ENCODE measurements around the gene NPIPA3. TPM values are rescaled to one million over a fixed set of nuclear protein-coding genes. Genes with fewer than 3 reads are reported as not detected.
A peak's percentile ranks its signal among the peaks of the same experiment; 100 is the strongest.
"Not testable (repeated sequence)": the region's sequence is repeated elsewhere in the genome, so short reads cannot be mapped to it uniquely, and the experiment has no call there.

NPIPA3 gene
- total RNA-seq: under 1 TPM in 1 of 2 experiments, not detected in 1; 0.50 TPM

DNA sequence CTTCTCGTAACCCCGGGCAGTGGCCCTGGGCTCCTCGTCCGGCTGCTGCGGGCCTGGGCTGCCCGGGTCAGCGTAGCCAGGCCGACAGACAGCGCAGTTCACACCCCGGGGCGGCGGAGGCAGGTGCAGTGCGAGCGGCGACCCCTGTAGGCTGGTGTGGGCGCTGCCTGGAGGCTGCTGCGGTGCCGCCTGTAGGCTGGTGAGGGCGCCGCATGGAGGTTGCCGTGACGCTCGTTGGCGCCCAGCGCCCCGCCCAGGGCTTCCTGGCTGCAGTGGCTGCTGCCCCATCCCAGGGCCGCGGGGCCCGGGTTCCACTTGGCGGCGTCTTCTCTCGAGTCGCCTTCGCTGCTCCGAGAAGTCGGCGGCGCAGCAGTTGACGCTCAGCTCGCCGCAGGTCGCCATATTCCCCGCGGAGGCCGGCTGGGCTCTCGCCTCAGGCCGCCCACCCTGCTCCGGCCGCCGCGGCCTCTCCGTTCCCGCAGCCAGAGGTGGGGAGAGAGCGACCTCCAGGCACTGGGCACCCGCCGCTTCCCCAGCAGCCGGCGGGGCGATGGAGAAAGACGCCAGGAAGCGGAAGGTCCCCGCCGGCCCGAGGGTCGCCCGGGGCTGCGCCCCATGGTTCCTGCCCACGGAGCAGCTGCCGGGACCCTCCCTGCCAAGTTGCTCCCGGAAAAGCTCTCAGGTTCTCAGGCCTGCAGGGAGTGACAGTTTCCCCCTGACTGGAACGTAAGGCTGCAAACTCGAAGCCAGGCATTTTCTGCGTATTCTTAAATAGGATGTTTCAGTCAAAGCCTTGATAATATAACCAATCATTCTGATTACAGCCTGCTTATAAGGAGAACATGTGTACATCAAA lies at the start of gene NPIPA3:
NPIPA3 (plus strand) TSS at position 256 of the 856 bp plus-strand sequence. CDS start 5,533 bp downstream, outside the sequence.
- H3K27me3 Mint-ChIP-seq; H3K27ac Mint-ChIP-seq; H3K36me3 Mint-ChIP-seq; CTCF ChIA-PET; DNase-seq; H3K9me3 Mint-ChIP-seq (ENCODE audit: low read depth); H3K4me1 Mint-ChIP-seq; H3K4me3 Mint-ChIP-seq: not testable (repeated sequence)
- peak; percentile 100 for ATAC-seq

DNA sequence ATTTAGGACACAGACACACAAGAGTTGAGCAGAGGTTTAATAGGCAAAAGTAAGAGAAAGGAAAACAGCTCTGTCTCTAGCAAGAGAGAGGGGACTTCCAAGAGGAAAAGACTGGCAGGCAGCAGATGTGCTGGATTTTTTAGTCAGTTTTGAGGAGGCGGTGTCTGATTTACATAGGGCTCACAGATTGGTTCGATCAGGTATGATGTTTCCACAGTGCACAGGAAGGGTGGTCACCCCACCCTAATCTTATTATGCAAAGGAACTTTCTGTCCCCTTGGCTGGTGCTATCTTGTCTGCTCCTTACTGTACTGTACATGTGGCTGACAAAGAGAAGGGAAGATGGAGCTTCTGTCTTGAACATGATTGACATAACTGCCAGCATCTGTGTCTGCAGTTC lies 45.1 kb upstream of the NPIPA3 start:
- CTCF ChIA-PET: no interaction called here
- Mint-ChIP-seq H3K4me1 (peaks cover 2% of the 10 kb centered on the region), H3K9me3 (ENCODE audit: low read depth) (no peaks in the 10 kb centered on the region), H3K27ac (peak overlapping the region; percentile 68), H3K36me3 (peaks cover 43% of the 10 kb centered on the region), H3K4me3 (no peak overlapping the region), H3K27me3 (no peaks in the 10 kb centered on the region)
- no peak for DNase-seq
- no peak for ATAC-seq

DNA sequence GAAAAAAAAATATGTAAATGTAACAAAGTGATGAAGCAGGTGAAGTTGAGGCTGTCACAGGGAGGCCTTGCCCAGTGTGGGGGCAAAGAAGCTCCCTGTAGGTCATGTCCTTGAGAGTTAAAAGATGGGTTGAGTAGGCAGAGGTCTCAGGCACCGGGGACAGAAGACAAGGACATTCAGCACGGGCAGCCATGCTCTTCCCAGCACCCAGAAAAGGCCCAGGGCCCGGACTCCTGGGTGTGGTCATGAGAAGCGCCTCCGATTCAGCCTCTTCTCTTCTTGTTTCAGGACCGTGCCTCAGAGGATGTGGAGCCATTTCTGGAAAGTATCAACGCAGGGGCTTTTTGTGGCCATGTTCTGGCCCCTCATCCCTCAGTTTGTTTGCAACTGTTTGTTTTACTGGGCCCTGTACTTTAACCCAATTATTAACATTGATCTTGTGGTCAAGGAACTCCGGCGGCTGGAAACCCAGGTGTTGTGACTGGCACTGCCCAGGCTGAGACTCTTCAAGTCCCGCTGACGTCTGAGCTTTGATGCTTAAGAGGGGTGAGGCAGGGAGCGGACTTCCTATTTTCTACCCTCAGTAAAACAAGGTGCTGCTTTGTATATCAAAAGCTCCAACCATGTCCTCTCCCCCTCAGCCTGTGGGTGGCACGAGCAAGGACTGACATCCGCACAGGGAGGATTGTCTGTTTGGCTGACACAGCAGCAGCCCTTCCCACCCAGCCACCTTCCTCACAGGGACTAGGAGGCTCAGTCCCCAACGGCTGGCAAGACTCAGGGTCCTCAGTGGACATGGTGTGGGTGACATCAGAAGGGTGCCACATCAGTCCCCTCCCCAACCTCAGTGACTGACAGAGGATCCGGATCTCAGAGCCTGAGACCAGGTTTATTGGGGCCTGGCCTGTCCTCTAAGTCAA lies 35.6 kb upstream of the NPIPA3 start:
- Mint-ChIP-seq H3K4me3 (no peak overlapping the region), H3K4me1 (peaks cover 5% of the 10 kb centered on the region), H3K9me3 (ENCODE audit: low read depth) (no peaks in the 10 kb centered on the region), H3K27me3 (no peaks in the 10 kb centered on the region), H3K27ac (no peak overlapping the region), H3K36me3 (peaks cover 58% of the 10 kb centered on the region)
- CTCF ChIA-PET: no interaction called here
- ATAC-seq (no peak), DNase-seq (no peak)

DNA sequence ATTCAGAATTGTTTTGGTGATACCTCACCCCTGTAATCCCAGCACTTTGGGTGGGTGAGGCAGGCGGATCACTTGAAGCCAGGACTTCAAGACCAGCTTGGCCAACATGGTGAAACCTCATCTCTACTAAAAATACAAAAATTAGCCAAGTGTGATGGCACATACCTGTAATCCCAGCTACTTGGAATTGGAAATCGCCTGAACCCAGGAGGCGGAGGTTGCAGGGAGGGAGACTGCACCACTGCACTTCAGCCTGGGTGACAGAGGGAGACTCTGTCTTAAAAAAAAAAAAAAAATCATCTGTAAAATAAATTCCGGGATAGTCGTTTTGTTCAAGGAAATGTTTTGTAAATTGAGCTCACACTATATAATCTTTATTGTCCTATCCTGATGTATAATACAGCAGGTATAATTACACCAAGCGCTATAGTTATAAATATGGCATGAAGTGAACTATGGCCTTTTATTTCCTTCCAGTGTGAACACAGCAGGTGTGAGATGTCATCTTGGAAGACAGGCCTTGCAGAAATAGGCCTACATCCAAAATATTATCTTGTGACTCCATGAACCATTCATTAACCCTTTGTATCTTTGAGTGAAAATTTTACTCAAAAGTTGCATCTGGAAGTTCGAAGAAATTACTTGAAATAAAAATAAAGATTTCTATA lies 34.5 kb upstream of the NPIPA3 start:
- Mint-ChIP-seq H3K4me3 (no peak overlapping the region), H3K27ac (no peak overlapping the region), H3K36me3 (peaks cover 55% of the 10 kb centered on the region), H3K4me1 (peaks cover 9% of the 10 kb centered on the region), H3K27me3 (no peaks in the 10 kb centered on the region), H3K9me3 (ENCODE audit: low read depth) (no peaks in the 10 kb centered on the region)
- DNase-seq (no peak), ATAC-seq (no peak)
- CTCF ChIA-PET: no interaction called here

DNA sequence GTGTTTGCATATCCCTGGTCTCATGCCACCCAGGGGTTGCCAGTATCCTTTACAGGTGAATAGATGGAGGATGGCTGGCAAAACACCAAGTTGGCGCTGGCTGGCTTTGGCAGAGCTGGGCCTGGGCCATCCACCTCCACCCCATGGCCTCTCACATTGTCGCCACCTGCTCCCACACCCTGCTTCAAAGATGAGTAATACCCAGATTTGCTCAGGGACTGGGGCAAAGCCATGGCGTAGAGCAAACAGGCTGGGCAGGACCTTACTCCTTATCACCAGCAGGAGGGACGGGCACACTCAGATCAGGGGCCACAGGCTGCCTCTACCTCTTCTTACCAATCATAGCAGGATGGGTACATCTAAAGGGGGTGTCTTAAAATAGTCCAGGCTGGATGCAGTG lies 33.4 kb upstream of the NPIPA3 start:
- Mint-ChIP-seq H3K4me3 (no peak overlapping the region), H3K27me3 (no peaks in the 10 kb centered on the region), H3K36me3 (peaks cover 45% of the 10 kb centered on the region), H3K4me1 (peaks cover 10% of the 10 kb centered on the region), H3K27ac (no peak overlapping the region), H3K9me3 (ENCODE audit: low read depth) (no peaks in the 10 kb centered on the region)
- CTCF ChIA-PET: no interaction called here
- DNase-seq (no peak), ATAC-seq (no peak)

DNA sequence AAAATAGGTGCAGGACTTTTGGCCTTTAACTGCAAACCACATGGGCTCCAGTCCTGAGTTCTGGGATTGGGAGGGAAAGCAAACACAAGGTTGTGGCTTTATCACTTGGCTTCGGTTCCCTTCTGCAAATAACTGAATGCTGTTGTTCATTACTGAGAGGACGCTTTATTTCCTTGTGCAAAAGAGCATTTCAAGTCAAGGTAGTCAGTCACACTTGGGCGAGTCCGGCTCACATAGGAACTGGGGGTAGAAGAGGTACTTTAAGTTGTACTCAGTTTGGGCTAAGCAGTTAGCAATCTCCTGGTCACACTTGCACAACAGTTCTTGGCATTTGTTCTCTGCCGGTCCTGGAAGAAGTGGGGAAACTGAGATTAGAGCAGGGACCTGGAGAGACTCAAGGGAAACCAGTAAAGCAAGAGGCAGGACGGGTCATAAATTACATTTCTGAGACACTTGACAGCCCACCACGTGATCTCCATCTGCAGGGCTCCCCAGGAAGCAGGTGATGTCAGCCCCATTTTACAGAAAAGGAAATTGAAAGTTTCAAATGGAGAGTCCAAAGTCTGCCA lies 30.7 kb upstream of the NPIPA3 start:
- no peak overlapping the region for H3K4me3 Mint-ChIP-seq
- no peaks in the 10 kb centered on the region for H3K27me3 Mint-ChIP-seq
- H3K27ac Mint-ChIP-seq: no peak overlapping the region
- no peaks in the 10 kb centered on the region for H3K9me3 Mint-ChIP-seq (ENCODE audit: low read depth)
- DNase-seq: peak; percentile 54
- peaks cover 22% of the 10 kb centered on the region for H3K36me3 Mint-ChIP-seq
- H3K4me1 Mint-ChIP-seq: peaks cover 10% of the 10 kb centered on the region
- CTCF ChIA-PET: no interaction called here
- peak; percentile 64 for ATAC-seq

DNA sequence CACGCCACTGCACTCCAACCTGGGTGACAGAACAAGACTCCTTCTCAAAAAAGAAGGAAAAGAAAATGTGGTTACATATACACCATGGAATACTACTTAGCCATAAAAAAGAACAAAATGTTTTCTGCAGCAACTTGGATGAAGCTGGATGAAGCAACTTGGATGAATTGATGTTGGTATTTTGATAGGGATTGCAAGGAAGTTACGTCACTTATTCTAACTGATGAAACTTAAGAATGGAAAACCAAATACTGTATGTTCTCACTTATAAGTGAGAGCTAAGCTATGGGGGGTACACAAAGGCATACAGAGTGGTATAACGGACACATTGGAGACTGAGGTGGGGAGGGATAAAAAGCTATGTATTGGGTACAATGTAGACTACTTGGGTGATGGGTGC lies 26.6 kb upstream of the NPIPA3 start:
- Mint-ChIP-seq H3K4me1 (peaks cover 10% of the 10 kb centered on the region), H3K27ac (no peak overlapping the region), H3K36me3 (no peaks in the 10 kb centered on the region), H3K4me3 (no peak overlapping the region), H3K9me3 (ENCODE audit: low read depth) (no peaks in the 10 kb centered on the region), H3K27me3 (peaks cover 3% of the 10 kb centered on the region)
- DNase-seq: no peak
- no peak for ATAC-seq
- CTCF ChIA-PET: no interaction called here

DNA sequence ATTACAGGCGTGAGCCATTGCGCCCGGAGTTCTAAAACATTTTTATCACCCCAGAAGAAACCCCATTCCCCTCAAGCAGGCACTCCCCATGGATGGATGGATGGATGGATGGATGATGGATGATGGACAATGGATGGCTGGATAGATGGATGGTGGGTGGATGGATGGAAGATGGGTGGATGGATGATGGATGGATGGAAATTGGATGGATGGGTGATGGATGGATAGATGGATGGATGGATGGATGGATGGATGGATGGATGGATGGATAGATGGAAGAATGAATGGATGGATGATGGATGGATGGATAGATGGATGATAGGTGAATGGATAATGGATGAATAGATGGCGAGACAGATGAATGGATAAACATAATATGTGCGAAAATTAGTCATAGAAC lies 25.6 kb upstream of the NPIPA3 start:
- H3K4me3 Mint-ChIP-seq: no peak overlapping the region
- H3K27ac Mint-ChIP-seq: no peak overlapping the region
- peaks cover 3% of the 10 kb centered on the region for H3K27me3 Mint-ChIP-seq
- no peaks in the 10 kb centered on the region for H3K36me3 Mint-ChIP-seq
- DNase-seq: no peak
- peaks cover 4% of the 10 kb centered on the region for H3K4me1 Mint-ChIP-seq
- H3K9me3 Mint-ChIP-seq (ENCODE audit: low read depth): no peaks in the 10 kb centered on the region
- CTCF ChIA-PET: no interaction called here
- ATAC-seq: no peak

DNA sequence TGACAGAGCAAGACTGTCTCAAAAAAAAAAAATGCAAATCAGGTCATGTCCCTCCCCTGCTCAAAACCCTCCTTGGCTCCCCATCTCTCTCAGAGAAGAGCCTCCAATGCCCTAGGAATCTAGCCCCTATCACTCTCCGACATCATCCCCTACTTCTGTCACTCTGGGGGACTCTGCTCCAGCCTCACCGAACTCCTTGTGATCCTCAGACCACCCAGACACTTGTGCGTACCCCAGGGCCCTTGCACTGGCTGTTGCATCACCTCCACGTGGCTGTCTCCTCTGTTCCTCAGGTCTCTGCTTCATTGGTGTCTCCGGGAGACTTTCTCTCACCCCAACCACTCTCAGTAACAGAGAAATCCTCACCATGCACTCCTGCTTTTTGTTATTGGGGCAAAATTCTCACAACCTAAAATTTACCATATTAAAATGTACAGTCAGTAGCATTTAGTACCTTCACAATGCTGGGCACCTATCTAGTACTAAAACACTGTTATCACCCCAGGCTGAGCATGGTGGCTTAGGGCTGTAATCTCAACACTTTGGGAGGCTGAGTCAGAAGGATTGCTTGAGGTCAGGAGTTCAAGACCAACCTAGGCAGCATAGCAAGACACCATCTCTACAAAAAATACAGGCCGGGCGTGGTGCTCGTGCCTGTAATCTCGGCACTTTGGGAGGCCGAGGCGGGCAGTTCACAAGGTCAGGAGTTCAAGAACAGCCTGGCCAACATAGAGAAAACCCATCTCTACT lies 24.3 kb upstream of the NPIPA3 start:
- no peak for ATAC-seq
- CTCF ChIA-PET: no interaction called here
- no peak for DNase-seq
- Mint-ChIP-seq H3K4me3 (no peak overlapping the region), H3K9me3 (ENCODE audit: low read depth) (no peaks in the 10 kb centered on the region), H3K27ac (no peak overlapping the region), H3K4me1 (no peaks in the 10 kb centered on the region), H3K36me3 (no peaks in the 10 kb centered on the region), H3K27me3 (peaks cover 3% of the 10 kb centered on the region)

DNA sequence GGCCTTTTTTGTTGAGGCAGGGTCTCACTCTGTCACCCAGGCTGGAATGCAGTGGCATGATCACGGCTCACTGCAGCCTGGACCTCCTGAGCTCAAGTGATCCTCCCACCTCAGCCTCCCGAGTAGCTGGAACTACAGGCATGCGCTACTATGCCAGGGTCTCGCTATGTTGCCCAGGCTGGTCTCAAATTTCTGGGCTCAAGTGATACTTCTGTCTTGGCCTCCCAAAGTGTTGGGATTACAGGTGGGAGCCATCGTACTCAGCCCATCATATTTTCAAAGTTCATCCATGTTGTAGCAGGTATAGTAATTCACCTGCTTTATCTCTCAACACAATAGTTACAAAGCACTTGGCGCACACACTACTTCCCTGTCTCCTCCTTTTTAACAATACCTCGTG lies 22.8 kb upstream of the NPIPA3 start:
- not testable (repeated sequence) for H3K27ac Mint-ChIP-seq; H3K27me3 Mint-ChIP-seq; H3K4me1 Mint-ChIP-seq; H3K4me3 Mint-ChIP-seq; ATAC-seq; H3K36me3 Mint-ChIP-seq; H3K9me3 Mint-ChIP-seq (ENCODE audit: low read depth); DNase-seq
- CTCF ChIA-PET: interaction anchor here (0.6 kb wide), 1 partner anchor 59 kb away, joined by 4 read pairs; no protein-coding TSS in a partner anchor

DNA sequence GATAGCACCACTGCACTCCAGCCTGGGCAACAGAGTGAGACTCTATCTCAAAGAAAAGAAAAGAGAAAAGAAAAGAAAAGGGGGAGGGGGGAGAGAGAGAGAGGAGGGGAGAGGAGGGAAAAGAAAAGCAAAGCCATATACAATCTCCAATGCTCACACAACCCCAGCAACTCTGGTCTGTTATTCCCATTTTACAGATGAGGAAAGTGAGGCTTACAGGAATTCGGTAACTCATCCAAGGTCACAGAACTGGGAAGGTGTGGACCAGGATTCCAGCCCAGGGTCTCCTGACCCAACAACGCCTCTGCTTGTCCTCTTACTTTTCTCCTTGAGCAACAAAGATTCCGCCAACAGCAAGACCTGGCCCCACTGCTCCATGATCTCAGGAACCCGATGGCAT lies 22.1 kb upstream of the NPIPA3 start:
- Mint-ChIP-seq H3K27ac (no peak overlapping the region), H3K4me1 (no peaks in the 10 kb centered on the region), H3K9me3 (ENCODE audit: low read depth) (no peaks in the 10 kb centered on the region), H3K4me3 (no peak overlapping the region), H3K36me3 (no peaks in the 10 kb centered on the region), H3K27me3 (peaks cover 6% of the 10 kb centered on the region)
- CTCF ChIA-PET: interaction anchor here (0.6 kb wide), 1 partner anchor 60 kb away, joined by 4 read pairs; no protein-coding TSS in a partner anchor
- no peak for DNase-seq
- no peak for ATAC-seq

DNA sequence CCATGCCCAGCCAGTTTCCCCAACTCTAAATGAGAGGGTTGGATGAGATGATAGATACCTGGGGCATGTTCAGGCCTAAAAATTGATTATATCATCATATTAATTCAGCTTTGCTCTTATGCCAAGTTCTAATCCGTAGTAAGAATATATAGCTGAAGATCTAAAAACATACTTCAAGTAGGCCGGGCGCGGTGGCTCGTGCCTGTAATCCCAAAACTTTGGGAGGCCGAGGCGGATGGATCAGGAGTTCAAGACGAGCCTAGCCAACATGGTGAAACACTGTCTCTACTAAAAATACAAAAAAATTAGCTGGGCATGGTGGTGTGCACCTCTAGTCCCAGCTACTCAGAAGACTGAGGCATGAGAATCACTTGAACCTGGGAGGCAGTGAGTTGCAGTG lies 21.1 kb upstream of the NPIPA3 start:
- no peak overlapping the region for H3K27ac Mint-ChIP-seq
- H3K4me1 Mint-ChIP-seq: no peaks in the 10 kb centered on the region
- H3K4me3 Mint-ChIP-seq: no peak overlapping the region
- peaks cover 6% of the 10 kb centered on the region for H3K27me3 Mint-ChIP-seq
- H3K36me3 Mint-ChIP-seq: no peaks in the 10 kb centered on the region
- ATAC-seq (no peak), DNase-seq (no peak)
- H3K9me3 Mint-ChIP-seq (ENCODE audit: low read depth): no peaks in the 10 kb centered on the region
- CTCF ChIA-PET: no interaction called here
